Muscle layer of colon (tissue), 2 donors: ENCODE results near the gene PGM5.

ENCODE experiments used
- H3K27ac ChIP-seq: one replicate; pipeline ENCODE4 v1.7.0; 2013; ENCODE audit warnings: low read depth, mild to moderate bottlenecking, low read length, moderate library complexity
- H3K27me3 ChIP-seq, 2 donors: one replicate each; pipeline ENCODE4 v1.7.0; 2013; ENCODE audit warnings: low read length in 2 of 2, mild to moderate bottlenecking in 2 of 2; ENCODE audit not compliant: insufficient read depth in 2 of 2, control insufficient read depth in 1 of 2
- H3K36me3 ChIP-seq: one replicate; pipeline ENCODE4 v1.7.0; 2013; ENCODE audit warnings: mild to moderate bottlenecking, low read length; ENCODE audit not compliant: insufficient read depth
- H3K4me1 ChIP-seq: one replicate; pipeline ENCODE4 v1.7.0; 2013; ENCODE audit warnings: mild to moderate bottlenecking, low read length; ENCODE audit not compliant: insufficient read depth
- H3K4me3 ChIP-seq, 2 donors: one replicate each; pipeline ENCODE4 v1.7.0; 2013; ENCODE audit warnings: low read length in 2 of 2, low read depth in 1 of 2, mild to moderate bottlenecking in 1 of 2, moderate library complexity in 1 of 2
- H3K9ac ChIP-seq: one replicate; pipeline ENCODE4 v1.7.0; 2013; ENCODE audit warnings: low read length
- H3K9me3 ChIP-seq: one replicate; pipeline ENCODE4 v1.7.0; 2013; ENCODE audit warnings: mild to moderate bottlenecking, low read length
- donor health status: abdominal sarcoma.
- donor health status: Adenocarcinoma of cecum.

The PGM5 gene

DNA sequence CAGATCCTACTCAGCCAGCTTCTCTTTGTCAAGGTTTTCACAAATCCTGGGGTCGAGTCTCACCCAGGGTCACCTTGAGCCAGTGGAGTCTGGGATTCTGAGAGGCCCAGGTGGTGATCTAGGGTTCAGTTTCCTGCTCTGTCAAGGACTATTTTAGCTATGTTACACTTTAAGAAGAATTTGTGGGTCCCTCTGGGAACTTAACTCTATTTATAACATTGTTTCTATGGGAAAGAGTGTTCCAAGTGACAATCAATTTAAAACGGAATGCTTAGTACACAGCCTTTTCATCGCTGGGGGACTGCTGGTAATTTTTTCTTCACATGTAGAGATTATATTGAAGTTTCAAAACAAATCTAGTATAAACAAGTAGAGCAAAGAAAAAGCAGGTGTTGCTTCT is 211.2 kb downstream of the PGM5 start:
- Histone ChIP-seq H3K4me1 (peaks cover 9% of the 10 kb centered on the region), H3K4me3 (no peak overlapping the region), H3K27me3 (no peaks in the 10 kb centered on the region), H3K36me3 (no peaks in the 10 kb centered on the region), H3K9me3 (no peaks in the 10 kb centered on the region), H3K9ac (no peak overlapping the region), H3K27ac (no peak overlapping the region)

DNA sequence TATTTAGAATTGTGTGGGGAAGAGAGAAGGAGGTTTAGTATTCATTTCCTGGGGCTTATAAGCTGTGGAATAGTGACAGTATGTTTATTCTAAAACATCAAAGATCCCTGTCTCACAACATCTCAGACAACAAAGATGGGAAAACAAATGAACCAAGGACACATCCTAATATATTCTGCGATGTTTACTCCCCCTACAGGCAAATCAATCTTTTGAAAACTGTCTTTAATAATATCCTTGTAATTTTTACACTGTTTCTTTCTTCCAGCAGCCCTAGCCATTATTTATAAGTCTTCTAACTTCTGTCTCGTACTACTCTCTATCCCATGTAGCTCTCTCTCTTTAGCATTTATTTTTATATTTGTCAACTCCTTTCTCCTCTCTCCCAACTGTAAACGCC is 217.7 kb downstream of the PGM5 start:
- Histone ChIP-seq H3K27me3 (no peaks in the 10 kb centered on the region), H3K4me1 (peaks cover 4% of the 10 kb centered on the region), H3K4me3 (no peak overlapping the region), H3K27ac (no peak overlapping the region), H3K9me3 (no peaks in the 10 kb centered on the region), H3K9ac (no peak overlapping the region), H3K36me3 (no peaks in the 10 kb centered on the region)

DNA sequence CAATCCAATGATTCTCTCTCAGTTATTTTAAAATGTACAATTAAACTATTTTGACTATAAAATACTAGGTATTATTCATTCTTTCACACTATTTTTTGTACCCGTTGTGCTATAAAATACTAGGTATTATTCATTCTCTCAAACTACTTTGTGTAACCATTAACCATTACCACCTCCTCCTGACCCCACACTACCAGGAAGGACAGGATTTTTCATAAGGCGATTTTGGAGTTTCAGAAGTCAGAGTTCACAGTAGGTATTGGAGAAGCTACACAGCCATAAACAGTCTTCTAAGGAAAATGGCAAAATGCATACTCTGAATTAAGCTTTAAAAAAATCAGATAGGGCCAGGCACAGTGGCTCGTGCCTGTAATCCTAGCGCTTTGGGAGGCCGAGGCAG is 219.4 kb downstream of the PGM5 start:
- no peak overlapping the region for H3K27ac ChIP-seq
- no peaks in the 10 kb centered on the region for H3K36me3 ChIP-seq
- H3K27me3 ChIP-seq = no peaks in the 10 kb centered on the region
- H3K9ac ChIP-seq = no peak overlapping the region
- no peaks in the 10 kb centered on the region for H3K4me1 ChIP-seq
- H3K4me3 ChIP-seq = no peak overlapping the region
- no peaks in the 10 kb centered on the region for H3K9me3 ChIP-seq

DNA sequence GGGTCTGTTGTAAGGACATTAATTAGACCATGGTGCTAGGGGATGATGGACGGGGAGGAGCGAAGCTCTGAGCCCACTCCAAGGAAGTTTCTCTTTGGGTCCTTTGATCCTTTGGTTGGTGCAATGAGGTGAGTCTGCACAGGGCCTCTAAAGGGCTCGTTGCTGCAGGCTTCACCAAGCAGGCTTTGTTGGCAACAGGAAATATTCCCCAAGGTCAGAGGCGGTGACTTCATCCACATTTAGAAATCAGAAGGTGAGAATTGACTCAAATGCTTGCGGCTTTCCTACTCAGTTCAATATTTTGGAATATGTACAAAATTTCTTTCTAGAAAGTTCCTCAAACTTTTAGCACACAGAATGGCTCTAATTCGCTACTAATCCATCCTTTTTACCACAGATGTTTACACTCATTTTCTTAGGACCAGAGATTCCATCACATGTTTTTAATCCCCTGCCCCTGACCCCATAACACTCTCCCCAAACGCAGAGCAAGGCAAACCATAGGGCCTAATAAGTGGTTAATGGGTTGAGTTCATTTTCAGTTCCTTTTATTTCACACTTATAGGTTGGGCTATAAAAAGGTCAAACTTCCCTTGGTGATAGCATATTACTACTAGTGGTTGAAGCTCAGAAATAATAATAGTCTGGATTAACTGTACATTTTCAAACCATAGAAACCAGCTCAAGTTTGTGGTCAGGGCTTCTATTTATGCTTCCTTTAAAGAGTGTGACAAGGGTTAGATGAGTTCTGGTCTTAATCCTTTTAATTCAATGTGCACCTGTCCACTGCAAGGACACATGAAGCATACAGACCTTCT is 221.6 kb downstream of the PGM5 start:
- no peaks in the 10 kb centered on the region for H3K27me3 ChIP-seq
- H3K4me1 ChIP-seq = no peaks in the 10 kb centered on the region
- H3K9ac ChIP-seq = no peak overlapping the region
- no peaks in the 10 kb centered on the region for H3K36me3 ChIP-seq
- H3K4me3 ChIP-seq = no peak overlapping the region
- no peak overlapping the region for H3K27ac ChIP-seq
- H3K9me3 ChIP-seq = no peaks in the 10 kb centered on the region
